Right atrium auricular region (tissue), 2 donors: ENCODE measurements around the gene PCBP3. TPM values are rescaled to one million over a fixed set of nuclear protein-coding genes. Genes with fewer than 3 reads are reported as not detected.

Experiments used
- DNase-seq: peaks from one replicate; pipeline ENCODE4 v3.0.0-alpha.2; 2019; ENCODE audit warnings: low spot score
- H3K27ac ChIP-seq, 2 donors: fragments of 200-600 bp; sonication (generic); 1 replicate in 1 of 2; 2 replicates in 1 of 2; pipeline ENCODE4 v1.5.1; 2016 to 2019
- H3K27me3 ChIP-seq, 2 donors: fragments of 200-600 bp; sonication (generic); one replicate each; pipeline versions ENCODE4 v1.5.1 to v1.6.0; 2017 to 2019
- H3K36me3 ChIP-seq: fragments of 200-600 bp; sonication (generic); one replicate; pipeline ENCODE4 v1.5.1; 2016
- H3K4me1 ChIP-seq, 2 donors: fragments of 200-600 bp; sonication (generic); one replicate each; pipeline versions ENCODE4 v1.5.1 to v1.6.0; 2017 to 2019
- H3K4me3 ChIP-seq, 2 donors: fragments of 200-600 bp; sonication (generic); 1 replicate in 1 of 2; 2 replicates in 1 of 2; pipeline ENCODE4 v1.5.1; 2017 to 2019; ENCODE audit warnings: mild to moderate bottlenecking in 1 of 2, moderate library complexity in 1 of 2
- H3K9me3 ChIP-seq, 2 donors: fragments of 200-600 bp; sonication (generic); one replicate each; pipeline ENCODE4 v1.5.1; 2019
- total RNA-seq, 2 donors: library from RNA; depleted of rRNA; stranded (reverse); fragments of >200 nt; gene quantifications; one replicate each; pipeline ENCODE4 v1.1.0, GENCODE V29; 2016
- TF ChIP-seq, protein P1 (sequence below), 2 donors: fragments of 200-600 bp; sonication (generic); IDR thresholded peaks; one replicate each; pipeline ENCODE4 v1.5.1; 2019; ENCODE audit warnings: antibody characterized with exemption in 2 of 2

The PCBP3 gene
- total RNA-seq, 2 donors from 2014 or later: 2.3 to 5.2 TPM

DNA sequence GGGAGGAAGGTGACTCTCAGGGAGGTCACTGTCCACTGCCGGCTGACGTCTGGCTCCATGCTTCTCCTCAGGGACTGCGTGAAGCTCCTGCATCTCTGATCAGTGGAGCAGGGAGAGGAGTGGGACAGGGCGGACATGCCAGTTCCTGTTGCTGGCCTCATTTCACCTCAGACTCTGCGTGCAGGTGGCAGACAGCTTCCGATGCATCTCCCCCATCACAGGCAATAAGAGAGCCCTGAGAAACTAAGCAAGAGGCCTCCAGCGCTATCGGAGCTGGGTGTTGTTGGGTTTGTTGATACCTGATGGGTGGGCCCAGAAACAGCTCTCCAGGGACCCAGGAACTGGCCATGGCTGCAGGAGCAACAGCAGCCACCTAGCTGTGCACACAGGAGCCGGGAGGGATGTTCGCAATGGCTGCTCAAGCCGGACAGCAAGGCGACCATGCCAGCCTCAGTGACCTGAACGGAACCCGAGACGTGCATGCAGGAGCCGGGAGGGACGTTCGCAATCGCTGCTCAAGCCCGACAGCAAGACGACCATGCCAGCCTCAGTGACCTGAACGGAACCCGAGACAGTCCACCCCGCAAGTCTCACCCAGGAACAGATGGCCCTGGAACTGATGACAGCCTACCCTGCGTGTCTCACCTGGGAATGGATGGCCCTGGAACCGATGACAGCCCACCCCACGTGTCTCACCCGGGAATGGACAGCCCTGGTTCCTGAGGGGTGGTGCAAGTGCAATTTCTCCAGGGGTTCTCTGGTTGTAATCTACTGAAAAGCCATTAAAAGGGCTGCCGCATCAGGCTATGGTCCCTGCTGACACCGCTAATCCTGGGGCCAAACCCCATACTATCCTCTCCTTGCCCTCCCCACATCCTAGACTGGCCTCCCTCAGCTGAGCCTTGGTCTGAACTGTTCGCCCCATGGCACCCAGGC lies 14.2 kb upstream of the PCBP3 start:
- DNase-seq: no peak
- Histone ChIP-seq H3K4me3 (no peak overlapping the region), H3K36me3 (no peaks in the 10 kb centered on the region), H3K27me3 (no peaks in the 10 kb centered on the region), H3K4me1 (no peaks in the 10 kb centered on the region), H3K9me3 (no peaks in the 10 kb centered on the region), H3K27ac (no peak overlapping the region)
- TF ChIP-seq, protein P1, sequence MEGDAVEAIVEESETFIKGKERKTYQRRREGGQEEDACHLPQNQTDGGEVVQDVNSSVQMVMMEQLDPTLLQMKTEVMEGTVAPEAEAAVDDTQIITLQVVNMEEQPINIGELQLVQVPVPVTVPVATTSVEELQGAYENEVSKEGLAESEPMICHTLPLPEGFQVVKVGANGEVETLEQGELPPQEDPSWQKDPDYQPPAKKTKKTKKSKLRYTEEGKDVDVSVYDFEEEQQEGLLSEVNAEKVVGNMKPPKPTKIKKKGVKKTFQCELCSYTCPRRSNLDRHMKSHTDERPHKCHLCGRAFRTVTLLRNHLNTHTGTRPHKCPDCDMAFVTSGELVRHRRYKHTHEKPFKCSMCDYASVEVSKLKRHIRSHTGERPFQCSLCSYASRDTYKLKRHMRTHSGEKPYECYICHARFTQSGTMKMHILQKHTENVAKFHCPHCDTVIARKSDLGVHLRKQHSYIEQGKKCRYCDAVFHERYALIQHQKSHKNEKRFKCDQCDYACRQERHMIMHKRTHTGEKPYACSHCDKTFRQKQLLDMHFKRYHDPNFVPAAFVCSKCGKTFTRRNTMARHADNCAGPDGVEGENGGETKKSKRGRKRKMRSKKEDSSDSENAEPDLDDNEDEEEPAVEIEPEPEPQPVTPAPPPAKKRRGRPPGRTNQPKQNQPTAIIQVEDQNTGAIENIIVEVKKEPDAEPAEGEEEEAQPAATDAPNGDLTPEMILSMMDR (IDR thresholded peaks at IDR 0.05): no peak

DNA sequence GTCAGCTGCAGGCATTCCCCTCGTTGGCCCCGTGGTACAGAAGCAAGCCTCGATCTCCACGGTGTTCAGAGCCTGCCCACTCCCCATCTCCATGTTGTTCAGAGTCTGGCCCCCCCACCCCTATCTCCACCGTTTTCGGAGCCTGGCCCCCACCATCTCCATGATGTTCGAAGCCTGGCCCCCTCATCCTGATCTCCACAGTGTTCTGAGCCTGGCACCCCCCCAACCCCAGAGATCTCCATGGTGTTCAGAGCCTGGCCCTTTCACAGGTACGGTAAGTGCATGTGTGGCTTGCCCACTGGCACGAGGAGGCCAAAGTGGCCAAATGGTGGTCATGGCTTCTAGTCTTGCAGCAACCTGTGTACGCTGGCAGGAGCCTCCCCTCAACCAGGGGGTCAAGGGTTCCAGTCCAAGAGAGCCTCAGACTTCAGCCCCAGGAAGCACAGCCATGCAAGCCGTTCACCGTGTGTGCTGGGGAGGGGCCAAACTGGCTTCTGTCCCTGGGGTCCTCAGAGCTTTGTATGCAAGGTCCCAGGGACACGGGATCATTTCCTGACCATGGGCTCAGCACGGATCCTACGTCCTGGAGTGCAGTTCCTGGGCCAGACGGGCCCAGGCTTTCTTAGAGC lies 13.3 kb upstream of the PCBP3 start:
- H3K4me3 ChIP-seq: no peak overlapping the region
- TF ChIP-seq, protein P1 (IDR thresholded peaks at IDR 0.05): no peak
- no peak overlapping the region for H3K27ac ChIP-seq
- H3K36me3 ChIP-seq: no peaks in the 10 kb centered on the region
- no peaks in the 10 kb centered on the region for H3K9me3 ChIP-seq
- DNase-seq: no peak
- H3K4me1 ChIP-seq: no peaks in the 10 kb centered on the region
- no peaks in the 10 kb centered on the region for H3K27me3 ChIP-seq

DNA sequence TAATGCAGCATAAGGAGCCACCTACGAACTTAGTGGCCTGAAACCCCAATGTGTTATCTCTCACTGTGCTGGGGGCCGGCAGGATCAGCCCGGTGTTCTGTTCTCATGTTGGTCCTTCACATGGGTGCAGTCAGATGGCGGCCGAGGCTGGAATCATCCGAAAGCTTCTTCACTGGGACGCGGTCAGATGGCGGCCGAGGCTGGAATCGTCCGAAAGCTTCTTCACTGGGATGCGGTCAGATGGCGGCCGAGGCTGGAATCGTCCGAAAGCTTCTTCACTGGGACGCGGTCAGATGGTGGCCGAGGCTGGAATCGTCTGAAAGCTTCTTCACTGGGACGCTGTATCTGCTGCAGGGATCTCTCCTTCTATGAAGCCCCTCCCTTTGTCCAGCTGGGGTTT lies 12.6 kb upstream of the PCBP3 start:
- TF ChIP-seq, protein P1 (IDR thresholded peaks at IDR 0.05): no peak
- Histone ChIP-seq H3K27ac (no peak overlapping the region), H3K4me3 (no peak overlapping the region), H3K27me3 (no peaks in the 10 kb centered on the region), H3K4me1 (no peaks in the 10 kb centered on the region), H3K9me3 (no peaks in the 10 kb centered on the region), H3K36me3 (no peaks in the 10 kb centered on the region)
- DNase-seq: no peak

DNA sequence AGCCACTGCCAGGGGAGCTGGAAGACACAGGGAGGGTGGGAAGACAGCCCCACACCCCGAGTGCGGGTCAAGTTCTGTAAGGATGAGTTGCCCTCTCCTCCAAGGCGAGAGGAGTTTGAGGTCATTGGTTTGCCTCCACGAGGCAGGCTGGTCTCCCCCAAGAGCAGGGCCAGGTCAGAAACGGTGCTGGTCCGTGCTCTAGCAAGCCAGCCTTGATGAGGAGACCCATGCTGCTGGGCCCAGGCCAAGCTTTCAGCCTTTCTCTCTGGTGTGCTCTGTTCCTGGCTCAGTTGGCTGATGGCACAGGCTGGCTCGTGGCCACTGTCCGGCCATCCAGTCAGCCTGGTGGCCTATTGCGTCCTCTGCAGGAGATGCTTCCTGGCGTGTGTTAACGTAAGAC lies 12.0 kb upstream of the PCBP3 start:
- Histone ChIP-seq H3K4me1 (no peaks in the 10 kb centered on the region), H3K27me3 (no peaks in the 10 kb centered on the region), H3K36me3 (no peaks in the 10 kb centered on the region), H3K4me3 (no peak overlapping the region), H3K27ac (no peak overlapping the region), H3K9me3 (no peaks in the 10 kb centered on the region)
- TF ChIP-seq, protein P1 (IDR thresholded peaks at IDR 0.05): no peak
- no peak for DNase-seq

DNA sequence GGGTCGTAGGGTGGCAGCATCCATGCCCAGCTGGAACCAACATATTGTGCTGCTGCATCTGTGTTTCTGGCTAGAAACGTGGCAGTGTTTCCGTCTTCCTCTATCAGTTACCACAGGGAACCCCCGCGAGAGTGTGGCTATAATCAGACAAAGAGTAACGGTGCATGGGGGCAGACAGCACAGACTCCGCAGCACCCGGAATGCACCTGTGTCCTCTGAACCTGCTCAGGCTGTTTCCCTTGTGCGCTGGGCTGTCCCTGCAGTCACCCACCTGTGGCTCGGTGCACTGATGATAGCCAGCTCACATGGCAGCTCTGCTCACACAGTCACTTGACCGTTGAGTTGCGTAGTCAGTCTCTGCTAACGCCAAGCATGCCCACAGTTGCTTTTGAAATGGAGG lies 11.4 kb upstream of the PCBP3 start:
- Histone ChIP-seq H3K27me3 (no peaks in the 10 kb centered on the region), H3K27ac (no peak overlapping the region)
- TF ChIP-seq, protein P1 (IDR thresholded peaks at IDR 0.05): no peak

More for the DNA sequence above, 11.4 kb upstream of the PCBP3 start:
- no peak for DNase-seq
- H3K9me3 ChIP-seq: no peaks in the 10 kb centered on the region
- H3K4me1 ChIP-seq: no peaks in the 10 kb centered on the region
- no peaks in the 10 kb centered on the region for H3K36me3 ChIP-seq
- H3K4me3 ChIP-seq: no peak overlapping the region
